ENCODE data around the gene SEMA3D.

Gene SEMA3D

DNA sequence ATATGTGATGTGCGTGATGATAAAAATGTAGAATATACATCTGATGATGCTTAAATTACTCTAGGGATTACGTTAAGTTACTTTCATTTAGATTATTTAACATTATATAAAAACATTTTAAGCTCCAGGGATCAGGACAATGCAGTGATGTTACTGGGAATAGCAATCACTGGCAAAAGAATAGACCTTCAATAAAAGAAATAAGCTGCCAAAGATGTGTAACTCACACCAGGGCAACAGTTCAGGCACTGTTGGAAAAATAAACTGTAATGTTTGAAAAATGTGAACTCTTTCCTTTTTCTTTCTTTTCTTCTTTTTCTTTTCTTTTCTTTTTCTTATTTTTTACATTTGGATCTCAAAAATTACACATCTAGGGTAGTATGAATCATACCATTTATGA, 131.7 kb downstream of the SEMA3D start:
- Mint-ChIP-seq H3K36me3 (ENCODE audit: low read depth) (peaks cover 36% of the 10 kb centered on the region), H3K4me1 (peaks cover 10% of the 10 kb centered on the region), H3K4me3 (no peak overlapping the region), H3K27me3 (ENCODE audit: low read depth) (no peaks in the 10 kb centered on the region), H3K9me3 (no peaks in the 10 kb centered on the region), H3K27ac (no peak overlapping the region)
- TF ChIP-seq, protein P1, sequence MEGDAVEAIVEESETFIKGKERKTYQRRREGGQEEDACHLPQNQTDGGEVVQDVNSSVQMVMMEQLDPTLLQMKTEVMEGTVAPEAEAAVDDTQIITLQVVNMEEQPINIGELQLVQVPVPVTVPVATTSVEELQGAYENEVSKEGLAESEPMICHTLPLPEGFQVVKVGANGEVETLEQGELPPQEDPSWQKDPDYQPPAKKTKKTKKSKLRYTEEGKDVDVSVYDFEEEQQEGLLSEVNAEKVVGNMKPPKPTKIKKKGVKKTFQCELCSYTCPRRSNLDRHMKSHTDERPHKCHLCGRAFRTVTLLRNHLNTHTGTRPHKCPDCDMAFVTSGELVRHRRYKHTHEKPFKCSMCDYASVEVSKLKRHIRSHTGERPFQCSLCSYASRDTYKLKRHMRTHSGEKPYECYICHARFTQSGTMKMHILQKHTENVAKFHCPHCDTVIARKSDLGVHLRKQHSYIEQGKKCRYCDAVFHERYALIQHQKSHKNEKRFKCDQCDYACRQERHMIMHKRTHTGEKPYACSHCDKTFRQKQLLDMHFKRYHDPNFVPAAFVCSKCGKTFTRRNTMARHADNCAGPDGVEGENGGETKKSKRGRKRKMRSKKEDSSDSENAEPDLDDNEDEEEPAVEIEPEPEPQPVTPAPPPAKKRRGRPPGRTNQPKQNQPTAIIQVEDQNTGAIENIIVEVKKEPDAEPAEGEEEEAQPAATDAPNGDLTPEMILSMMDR (IDR thresholded peaks at IDR 0.05; ENCODE audit: unreplicated experiment in 3 of 3) = no peak

DNA sequence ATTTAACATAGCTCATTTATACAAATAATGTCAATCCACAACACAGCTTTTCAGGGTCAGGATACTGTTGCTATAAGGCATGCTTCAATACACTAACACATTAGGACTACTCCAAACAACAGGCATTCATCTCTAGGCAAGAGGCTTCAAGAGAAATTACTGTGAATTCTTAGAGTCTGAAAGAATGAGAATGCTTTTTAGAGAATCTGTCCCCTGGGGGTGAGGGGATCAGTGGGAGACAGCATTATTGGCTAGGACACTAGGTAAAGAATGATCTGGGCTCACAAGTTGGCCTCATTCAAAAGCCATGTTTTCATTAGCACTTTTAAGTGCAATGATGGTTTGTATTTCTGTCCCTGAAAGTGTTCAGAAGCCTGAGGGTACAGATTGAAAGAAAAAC, 132.6 kb downstream of the SEMA3D start:
- Mint-ChIP-seq H3K9me3 (no peaks in the 10 kb centered on the region), H3K36me3 (ENCODE audit: low read depth) (peaks cover 32% of the 10 kb centered on the region), H3K27ac (no peak overlapping the region), H3K4me3 (no peak overlapping the region), H3K27me3 (ENCODE audit: low read depth) (no peaks in the 10 kb centered on the region), H3K4me1 (peaks cover 10% of the 10 kb centered on the region)
- TF ChIP-seq, protein P1 (IDR thresholded peaks at IDR 0.05; ENCODE audit: unreplicated experiment in 3 of 3) = no peak

DNA sequence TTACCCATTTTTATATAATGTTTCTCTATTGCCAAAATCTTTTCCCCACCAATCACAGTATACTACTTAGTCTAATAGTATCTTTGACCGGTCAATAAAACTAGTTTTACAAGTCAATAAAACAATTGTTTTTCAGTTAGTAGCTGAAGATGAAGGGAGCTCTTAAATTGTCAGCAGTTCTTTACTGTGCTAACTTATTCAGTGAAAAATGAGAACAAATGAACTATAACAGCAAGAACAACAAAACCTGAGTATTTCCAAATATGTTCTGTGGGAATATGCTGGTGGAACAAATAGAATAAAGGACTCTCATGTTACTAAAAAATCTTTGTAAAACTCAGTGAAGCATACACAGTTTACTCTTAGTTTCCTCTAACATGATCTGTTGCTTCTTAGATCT, 134.0 kb downstream of the SEMA3D start:
- Mint-ChIP-seq H3K9me3 (no peaks in the 10 kb centered on the region), H3K27ac (no peak overlapping the region), H3K4me1 (peaks cover 10% of the 10 kb centered on the region), H3K4me3 (no peak overlapping the region), H3K27me3 (ENCODE audit: low read depth) (no peaks in the 10 kb centered on the region), H3K36me3 (ENCODE audit: low read depth) (peaks cover 27% of the 10 kb centered on the region)
- TF ChIP-seq, protein P1 (IDR thresholded peaks at IDR 0.05; ENCODE audit: unreplicated experiment in 3 of 3) = no peak

DNA sequence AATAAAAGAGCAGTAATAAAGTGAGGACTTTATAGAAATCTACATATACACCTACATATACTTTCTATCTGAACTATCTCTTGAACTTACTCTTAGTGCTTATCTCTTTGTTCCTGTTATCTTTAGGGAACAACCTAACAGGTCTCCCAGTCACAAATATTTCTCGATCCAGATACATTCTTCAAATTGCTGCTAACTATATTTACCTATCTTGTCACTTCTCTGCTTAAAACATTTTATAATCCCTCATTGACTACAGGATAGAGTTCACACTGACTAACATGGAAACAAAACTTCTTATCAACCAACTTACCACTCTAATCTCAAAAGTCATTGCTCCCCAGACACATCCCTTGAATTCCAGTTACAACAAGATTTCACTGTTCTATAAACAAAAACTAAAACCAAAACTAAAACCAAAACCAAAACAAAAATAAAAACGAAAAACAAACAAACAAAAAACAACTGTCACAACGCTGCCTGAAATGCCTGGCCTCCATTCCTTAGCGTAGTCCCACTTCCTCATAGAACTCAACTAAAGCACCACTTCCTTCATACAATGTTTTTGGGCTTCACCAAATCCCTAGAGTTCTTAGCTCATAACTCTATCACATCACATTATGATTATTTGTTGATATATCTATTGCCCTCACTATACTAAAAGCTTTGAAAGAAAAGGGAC, 134.7 kb downstream of the SEMA3D start:
- TF ChIP-seq, protein P1 (IDR thresholded peaks at IDR 0.05; ENCODE audit: unreplicated experiment in 3 of 3) = no peak
- H3K27me3 Mint-ChIP-seq (ENCODE audit: low read depth) = no peaks in the 10 kb centered on the region
- H3K27ac Mint-ChIP-seq = no peak overlapping the region
- H3K4me1 Mint-ChIP-seq = peaks cover 10% of the 10 kb centered on the region
- peaks cover 23% of the 10 kb centered on the region for H3K36me3 Mint-ChIP-seq (ENCODE audit: low read depth)
- H3K9me3 Mint-ChIP-seq = no peaks in the 10 kb centered on the region
- no peak overlapping the region for H3K4me3 Mint-ChIP-seq

DNA sequence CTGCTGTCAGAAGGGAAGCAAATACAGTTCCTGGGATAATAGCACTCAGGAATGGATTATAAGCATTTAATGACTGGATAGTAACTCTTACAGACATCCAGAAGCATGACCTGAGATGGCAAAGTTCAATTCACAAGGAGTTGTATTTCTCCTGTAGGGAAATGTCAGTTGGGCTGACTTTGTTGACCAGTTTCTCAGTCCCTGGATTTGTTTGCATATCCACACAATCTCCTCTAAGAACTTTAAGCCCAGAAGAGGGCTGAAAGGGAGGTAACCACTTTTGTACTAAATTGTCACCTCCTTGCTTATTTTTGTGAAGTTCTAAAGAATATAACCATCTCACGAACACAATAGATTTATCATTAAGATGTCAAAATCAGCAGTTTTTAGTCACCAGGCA, 140.3 kb downstream of the SEMA3D start:
- Mint-ChIP-seq H3K4me1 (no peaks in the 10 kb centered on the region), H3K27ac (peak overlapping the region in 1 of 3 experiments; percentile 27), H3K36me3 (ENCODE audit: low read depth) (peaks cover 4% of the 10 kb centered on the region), H3K4me3 (no peak overlapping the region), H3K27me3 (ENCODE audit: low read depth) (no peaks in the 10 kb centered on the region), H3K9me3 (no peaks in the 10 kb centered on the region)
- TF ChIP-seq, protein P1 (IDR thresholded peaks at IDR 0.05; ENCODE audit: unreplicated experiment in 3 of 3) = no peak

DNA sequence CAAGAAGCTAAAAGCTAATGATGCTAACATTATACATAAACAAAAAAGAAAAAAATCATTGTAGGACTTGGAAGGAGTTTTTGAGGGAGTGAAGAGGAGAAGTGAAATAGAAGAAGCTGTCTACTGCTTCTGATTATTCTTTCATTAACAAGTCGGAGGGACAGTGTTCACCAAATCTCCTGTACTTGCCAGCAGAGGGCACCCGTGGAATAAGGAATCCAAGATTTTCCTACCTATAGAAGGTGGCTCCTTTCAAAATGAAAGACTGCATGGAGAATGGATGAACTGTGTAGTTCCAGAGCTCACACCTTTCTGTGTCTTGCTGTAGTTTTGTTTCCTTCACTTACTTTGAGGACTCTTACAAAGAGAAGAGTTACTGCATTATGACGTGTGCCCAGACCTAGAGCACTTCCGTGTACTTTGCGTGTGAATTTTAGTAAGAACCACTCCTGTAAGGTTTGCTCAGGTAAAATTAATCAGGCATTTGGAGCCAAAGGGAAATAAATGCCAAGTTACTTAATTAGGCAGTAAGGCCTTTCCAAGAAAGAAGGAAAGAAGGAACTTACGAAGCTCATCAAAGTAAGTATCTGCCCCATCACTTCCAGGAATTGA, 145.1 kb downstream of the SEMA3D start:
- TF ChIP-seq, protein P1 (IDR thresholded peaks at IDR 0.05; ENCODE audit: unreplicated experiment in 3 of 3) = peak; percentile 82 to 85 (median 85)
- Mint-ChIP-seq H3K27ac (no peak overlapping the region), H3K36me3 (ENCODE audit: low read depth) (no peaks in the 10 kb centered on the region)

More for the DNA sequence above, 145.1 kb downstream of the SEMA3D start:
- Mint-ChIP-seq H3K27me3 (ENCODE audit: low read depth) (no peaks in the 10 kb centered on the region), H3K4me3 (no peak overlapping the region), H3K4me1 (no peaks in the 10 kb centered on the region), H3K9me3 (no peaks in the 10 kb centered on the region)

Data from nephron (organoid).